ENCODE measurements around the gene ZSWIM6.

- TF ChIP-seq, protein P1, sequence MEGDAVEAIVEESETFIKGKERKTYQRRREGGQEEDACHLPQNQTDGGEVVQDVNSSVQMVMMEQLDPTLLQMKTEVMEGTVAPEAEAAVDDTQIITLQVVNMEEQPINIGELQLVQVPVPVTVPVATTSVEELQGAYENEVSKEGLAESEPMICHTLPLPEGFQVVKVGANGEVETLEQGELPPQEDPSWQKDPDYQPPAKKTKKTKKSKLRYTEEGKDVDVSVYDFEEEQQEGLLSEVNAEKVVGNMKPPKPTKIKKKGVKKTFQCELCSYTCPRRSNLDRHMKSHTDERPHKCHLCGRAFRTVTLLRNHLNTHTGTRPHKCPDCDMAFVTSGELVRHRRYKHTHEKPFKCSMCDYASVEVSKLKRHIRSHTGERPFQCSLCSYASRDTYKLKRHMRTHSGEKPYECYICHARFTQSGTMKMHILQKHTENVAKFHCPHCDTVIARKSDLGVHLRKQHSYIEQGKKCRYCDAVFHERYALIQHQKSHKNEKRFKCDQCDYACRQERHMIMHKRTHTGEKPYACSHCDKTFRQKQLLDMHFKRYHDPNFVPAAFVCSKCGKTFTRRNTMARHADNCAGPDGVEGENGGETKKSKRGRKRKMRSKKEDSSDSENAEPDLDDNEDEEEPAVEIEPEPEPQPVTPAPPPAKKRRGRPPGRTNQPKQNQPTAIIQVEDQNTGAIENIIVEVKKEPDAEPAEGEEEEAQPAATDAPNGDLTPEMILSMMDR (conservative IDR thresholded peaks at IDR 0.05) = no peak
- TF ChIP-seq EZH2 (IDR thresholded peaks at IDR 0.05; ENCODE audit: low read depth) = no peak
These were observed 161.9 kb downstream of the ZSWIM6 start for GRCh38 chr5:61493973-61494372.
